Measurements from ENCODE around the gene SMDT1.
"Not testable (repeated sequence)": the region's sequence is repeated elsewhere in the genome, so short reads cannot be mapped to it uniquely, and the experiment has no call there.

The SMDT1 gene

DNA sequence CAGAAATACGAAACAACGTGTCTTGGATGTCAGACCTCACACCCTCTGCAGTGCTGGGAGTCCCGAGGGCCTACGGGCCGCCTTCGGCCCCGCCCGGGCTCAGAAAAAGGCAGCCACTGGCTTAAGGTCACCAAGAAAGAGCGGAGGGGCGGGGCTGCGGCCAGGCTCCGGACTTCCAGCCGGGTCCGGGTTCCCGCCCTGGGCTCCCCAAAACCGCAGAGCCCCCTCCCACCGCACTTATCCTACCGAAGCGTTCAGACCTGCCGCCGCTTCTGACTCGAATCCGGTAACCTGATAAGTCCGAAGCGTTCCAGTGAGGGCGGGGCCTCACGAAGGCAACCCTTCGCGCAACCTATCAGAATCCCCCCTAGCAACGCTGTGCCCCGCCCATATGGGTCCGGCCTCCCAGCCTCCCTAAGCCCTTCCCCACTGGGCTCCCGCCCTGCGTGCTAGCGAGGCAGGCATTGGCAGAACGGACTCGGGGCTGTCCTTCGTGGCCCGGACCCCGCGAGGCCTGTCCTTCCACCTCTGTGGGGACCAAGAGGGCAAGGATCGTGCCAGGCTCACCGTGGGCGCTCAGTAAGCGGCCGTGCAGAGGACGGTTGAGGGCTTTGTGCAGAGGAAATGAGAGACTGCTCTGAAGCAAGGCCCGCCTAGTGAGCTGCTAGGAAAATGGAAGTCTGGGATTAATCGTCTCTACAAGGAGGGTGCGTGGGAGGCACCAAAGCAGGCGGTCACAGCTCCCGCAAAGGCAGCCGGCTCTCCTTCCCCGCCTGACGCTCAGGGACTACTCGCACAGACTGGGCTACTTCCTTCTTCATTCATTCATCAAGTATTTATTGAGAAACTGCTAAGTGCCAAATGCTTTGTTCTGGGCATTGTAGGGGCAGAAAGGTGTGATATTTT is 8.7 kb upstream of the SMDT1 start, which contains the start of gene NAGA:
Gene NAGA (minus strand): TSS at position 296 of the 906 bp plus-strand sequence. CDS start 515 bp downstream, outside the sequence.
- DNase-seq = peak; percentile 89

DNA sequence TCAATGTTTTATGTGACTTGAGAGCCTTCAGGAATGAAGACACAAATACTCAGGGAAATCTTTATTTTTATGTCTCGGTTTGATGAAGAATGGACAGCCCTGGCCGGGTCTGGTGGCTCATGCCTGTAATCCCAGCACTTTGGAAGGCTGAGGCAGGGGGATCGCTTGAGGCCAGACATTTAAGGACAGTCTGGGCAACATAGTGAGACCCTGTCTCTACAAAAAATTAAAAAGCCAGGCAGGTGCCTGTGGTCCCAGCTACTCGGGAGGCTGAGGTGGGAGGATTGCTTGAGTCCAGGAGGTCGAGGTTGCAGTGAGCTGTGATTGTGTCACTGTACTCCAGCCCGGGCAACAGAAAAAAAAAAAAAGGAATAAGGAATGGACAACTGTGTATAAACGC is 8.0 kb upstream of the SMDT1 start:
- DNase-seq = not testable (repeated sequence)

DNA sequence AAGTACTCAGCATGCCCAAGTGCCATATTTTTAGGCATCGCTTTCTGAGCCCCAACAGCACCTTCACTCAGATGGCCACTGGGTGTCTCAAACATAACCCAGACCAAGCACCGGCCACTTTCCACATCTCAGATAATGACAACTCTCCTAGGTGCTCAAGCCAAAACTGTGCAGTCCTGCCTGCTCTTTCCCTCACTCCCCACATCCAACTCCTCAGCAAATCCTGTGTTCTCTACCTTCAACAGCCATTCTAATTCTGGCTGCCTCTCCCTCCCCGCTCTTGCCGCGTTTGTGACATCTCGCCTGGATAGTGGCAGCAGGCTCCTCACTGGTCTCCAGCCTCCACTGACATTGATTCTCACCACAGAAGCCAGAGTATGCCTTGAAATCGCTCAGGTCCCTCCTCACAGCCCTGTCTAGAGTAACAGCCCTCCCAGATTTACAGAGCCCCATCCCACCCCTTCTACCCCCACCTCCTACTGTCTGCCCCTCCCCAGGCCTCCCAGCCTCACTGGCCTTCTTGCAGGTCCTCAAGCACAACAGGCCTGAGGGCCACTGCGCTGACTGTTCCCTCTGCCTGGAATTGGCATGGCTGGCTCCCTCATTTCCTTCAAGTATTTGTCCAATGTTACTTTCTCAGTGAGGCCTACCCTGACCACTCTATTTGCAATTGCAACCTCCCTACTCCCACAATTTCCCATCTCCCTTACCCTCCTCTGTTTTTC is 6.7 kb upstream of the SMDT1 start:
- no peak for DNase-seq

DNA sequence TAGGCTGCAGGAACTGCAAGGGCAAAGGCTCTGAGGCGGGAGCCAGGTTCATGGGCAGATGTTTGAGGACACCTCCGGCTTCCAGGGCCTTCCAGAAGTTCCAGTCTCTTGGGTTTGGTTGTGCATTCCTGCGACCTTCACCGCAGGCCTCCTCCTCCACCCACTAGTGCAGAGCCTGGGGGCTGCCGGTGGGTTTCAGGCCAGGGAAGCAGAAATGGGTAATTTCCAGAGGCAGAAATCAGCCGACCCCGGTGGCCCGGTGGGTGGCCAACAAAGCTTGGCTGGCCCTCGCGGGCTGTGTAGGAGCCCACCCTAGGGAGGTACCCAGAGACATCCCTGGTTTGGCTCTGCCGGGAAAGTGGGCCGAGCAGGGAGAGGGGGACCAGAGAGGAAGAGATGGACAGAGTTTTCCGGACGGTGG is 5.9 kb upstream of the SMDT1 start:
- no peak for DNase-seq

DNA sequence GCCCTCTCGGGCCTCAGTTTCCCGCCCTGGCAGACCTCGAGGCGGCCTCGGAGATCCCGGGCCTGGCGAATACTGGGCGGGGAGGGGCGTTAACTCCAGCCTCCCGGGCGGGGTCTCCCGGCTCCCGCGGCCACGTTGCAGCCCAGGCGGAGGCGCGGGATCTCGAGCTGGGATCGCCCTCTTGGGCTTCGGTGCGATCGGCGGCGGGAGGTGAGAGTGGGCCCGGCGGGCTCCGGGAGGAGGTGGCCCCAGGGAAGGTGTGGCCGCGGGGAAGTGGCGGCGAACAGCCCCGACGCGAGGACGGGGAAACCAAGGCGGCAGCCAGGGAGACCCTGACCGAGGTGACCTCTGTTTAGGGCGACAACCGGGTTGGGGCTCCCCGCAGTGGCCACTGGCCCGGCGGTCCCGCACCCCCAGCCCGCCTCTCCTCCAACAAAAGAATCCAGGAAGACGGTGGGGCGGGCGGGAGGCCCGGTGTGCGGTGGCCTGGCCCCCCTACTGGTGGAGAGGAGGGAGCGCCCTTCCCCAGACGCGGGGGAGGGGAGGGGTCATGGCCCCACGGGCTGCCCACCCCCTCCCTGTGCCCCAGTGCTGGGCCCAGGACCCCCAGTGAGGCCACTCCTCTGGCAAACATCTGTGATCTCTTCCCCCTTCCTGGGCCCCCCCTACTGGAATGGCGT is 5.2 kb upstream of the SMDT1 start, which contains the start of gene PHETA2:
Gene PHETA2 (plus strand): TSS at position 117 of the 680 bp plus-strand sequence. CDS start 3,046 bp downstream, outside the sequence.
- peak; percentile 49 for DNase-seq

DNA sequence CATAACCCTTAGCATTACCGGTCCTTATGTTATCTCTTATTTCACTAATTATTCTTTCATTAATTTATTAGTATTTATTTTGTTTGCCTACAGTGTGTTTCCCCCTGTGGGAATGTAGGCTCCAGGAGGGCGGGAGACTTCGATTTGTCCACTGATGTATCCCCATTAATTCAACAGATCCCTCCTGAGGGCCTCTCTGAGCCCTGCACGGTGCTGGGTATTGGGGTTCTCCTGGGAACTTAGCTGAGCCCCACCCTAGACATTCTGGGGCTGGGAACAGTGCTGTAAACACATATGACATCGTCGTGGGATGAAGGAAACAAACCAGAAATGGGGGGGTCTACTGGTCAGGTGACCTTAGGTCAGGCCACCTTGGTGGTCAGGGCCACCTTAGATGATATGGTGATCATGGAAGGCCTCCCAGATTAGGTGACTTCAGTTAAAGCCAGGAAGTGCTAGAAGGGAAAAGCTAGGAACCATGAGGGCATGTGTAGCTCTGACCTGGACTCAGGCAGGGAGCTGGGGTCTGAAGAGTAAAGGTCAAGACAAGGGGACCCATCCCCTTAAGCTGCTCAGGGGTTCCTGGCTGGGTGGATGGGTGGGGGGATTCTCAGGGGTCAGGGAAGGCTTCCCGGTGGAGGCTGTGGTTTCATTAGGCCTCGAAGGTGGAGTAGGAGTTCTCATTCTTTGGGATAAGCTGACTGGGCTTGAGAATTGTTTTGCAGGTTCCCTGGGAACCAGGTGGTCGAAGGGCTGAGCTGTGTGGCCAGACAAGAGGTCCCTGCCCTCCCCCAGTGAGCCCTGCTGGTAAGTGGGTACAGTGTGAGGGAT is 4.4 kb upstream of the SMDT1 start:
- no peak for DNase-seq

DNA sequence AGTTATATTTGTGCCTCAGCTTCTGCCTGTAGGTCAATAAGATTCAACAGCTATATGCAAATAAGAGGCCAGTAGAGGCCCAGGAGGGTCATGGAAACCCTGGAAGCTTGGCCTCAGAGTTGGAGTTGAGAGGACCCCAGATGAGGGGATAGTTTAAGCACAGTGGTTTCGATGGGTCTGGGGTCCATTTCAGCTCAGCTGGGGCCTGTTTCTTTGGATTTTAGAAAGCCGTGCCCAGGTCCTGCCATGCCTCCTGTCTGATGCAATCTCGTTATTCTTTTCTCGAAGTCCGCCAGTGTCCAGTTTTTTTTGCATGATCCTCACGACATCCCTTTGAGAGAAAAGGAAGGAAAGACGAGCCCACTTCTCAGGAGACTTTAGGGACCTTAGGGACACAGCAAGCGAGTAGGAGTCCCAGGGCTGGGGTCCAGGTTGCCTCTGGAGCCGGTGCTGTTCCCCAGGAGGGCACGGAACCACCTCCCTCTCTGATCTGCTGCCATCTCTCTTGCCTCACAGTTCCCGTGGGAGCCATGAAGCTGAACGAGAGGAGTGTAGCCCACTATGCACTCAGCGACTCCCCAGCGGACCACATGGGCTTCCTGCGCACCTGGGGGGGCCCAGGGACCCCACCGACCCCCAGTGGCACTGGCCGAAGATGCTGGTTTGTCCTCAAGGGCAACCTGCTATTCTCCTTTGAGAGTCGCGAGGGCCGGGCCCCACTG is 2.6 kb upstream of the SMDT1 start:
- DNase-seq = no peak

DNA sequence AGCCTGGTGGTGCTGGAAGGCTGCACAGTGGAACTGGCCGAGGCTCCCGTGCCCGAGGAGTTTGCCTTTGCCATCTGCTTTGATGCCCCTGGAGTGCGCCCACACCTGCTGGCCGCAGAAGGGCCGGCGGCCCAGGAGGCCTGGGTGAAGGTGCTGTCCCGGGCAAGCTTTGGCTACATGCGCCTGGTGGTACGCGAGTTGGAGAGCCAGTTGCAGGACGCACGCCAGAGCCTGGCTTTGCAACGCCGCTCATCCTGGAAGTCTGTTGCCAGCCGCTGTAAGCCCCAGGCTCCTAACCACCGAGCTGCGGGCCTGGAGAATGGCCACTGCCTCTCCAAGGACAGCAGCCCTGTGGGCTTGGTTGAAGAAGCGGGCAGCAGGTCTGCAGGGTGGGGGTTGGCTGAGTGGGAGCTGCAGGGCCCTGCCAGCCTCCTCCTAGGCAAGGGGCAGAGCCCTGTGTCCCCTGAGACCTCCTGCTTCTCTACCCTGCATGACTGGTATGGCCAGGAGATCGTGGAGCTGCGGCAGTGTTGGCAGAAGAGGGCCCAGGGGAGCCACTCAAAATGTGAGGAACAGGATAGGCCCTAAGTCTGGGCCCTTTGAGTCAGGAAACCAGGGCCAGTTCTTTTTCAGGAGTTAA is 1.9 kb upstream of the SMDT1 start:
- no peak for DNase-seq

DNA sequence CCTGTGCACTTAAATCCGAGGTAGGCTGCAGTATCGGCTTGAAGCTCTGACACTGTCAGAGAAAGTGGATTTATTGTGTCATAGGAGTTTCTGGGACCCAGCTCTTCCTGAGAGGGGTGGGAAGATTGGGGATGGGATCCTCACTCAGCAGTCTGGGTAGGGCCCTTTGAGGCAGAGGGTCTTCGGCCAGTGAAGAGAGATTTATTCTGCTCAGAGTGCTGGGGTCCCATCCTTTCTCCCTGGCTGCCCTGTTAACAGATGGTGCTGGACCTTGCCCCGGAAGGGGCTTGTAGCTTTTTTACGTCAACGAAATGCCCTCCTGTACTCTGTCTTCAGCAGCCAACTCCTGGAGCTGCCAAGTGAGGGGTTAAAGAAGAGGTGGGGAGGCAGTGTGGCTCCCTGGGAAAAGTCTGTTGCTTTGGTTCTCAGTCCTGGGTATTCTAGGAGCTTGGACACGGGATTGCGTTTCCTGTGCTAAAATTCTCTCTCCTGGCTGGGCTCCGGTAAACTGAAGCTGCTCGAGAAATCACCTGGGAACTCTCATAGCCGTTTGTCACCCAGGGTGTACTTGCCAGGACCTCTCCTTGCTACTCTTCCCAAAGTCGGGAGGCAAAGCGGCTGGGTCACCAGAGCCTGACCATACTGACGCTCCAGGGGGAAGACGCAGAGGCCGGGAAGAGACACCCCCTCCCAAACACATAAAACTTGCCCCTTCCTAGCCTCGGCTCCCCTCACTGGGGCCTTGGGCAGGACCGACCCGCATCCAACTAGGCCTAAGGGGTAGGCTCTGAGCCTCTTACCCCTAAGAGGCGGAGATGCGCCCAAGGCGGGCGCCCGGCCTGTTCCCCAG is 806 bp upstream of the SMDT1 start:
- no peak for DNase-seq

DNA sequence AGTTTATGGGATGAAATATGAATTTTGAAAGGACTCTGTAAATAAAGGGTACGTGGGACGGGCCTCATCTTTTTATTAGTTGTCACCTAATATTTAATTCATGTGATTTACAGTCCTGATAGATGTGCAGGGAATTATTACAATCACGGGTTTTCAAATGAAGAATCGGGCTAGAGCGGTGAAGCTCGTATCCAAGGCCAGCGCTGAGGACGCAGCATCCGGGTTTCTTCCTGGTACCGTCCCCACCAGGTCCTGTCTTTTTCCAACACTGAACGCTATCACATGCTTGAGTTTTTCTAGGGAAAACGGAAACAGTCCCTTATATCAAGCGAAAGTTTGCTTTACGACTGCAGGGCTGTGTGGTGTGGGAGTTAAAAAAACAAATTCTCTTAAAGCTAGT is 787 bp downstream of the SMDT1 start:
- DNase-seq = no peak

DNA sequence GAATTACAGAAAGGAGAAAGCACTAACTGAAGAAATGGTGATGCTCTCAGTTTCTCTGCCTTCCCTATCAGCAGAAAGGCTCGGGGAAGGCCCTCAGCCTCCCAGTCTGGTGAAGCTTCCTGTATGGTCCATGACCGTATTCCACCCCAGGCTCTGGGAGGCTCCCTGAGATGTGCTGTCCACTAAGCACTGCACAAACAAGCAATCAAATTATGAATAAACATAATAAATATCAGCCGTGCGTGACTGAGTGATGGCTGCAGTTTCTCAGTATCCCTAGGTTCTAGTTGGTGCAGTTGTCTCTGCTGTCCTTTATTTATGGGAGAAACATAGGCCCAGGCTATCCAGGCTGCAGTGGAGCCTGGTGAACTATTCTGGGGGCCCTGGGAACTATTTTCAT is 3.6 kb downstream of the SMDT1 start:
- no peak for DNase-seq

DNA sequence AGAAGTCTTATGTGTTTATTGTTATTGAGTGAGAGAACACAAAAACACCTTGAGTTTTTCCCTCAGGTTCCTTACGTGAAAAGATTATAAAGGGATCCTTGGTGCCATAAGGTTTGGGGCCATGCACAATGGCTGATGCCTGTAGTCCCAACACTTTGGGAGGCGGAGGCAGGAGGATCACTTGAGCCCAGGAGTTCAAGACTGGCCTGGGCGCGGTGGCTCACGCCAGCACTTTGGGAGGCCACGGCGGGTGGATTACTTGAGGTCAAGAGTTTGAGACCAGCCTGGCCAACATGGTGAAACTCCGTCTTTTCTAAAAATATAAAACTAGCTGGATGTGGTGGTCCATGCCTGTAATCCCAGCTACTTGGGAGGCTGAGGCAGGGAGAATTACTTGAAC is 5.4 kb downstream of the SMDT1 start:
- no peak for DNase-seq

DNA sequence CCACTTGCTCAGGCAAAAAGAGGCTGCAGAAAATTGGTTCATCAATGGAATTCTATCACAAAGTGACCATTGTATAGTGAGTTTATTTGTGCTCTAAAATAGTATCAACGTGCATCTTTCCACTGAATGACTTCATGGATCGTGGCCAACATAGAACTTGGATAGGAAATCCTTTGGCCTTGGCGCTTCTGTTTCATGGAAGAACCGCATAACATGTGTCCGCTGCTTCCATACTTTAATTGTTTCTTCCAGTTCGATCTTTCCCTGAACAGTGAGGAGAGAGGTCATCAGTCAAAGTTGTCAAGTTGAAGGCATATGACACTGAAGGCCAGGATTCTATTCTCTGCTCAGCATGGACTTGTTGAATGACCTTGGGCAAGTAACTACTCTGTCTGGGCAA is 6.6 kb downstream of the SMDT1 start:
- DNase-seq = no peak

DNA sequence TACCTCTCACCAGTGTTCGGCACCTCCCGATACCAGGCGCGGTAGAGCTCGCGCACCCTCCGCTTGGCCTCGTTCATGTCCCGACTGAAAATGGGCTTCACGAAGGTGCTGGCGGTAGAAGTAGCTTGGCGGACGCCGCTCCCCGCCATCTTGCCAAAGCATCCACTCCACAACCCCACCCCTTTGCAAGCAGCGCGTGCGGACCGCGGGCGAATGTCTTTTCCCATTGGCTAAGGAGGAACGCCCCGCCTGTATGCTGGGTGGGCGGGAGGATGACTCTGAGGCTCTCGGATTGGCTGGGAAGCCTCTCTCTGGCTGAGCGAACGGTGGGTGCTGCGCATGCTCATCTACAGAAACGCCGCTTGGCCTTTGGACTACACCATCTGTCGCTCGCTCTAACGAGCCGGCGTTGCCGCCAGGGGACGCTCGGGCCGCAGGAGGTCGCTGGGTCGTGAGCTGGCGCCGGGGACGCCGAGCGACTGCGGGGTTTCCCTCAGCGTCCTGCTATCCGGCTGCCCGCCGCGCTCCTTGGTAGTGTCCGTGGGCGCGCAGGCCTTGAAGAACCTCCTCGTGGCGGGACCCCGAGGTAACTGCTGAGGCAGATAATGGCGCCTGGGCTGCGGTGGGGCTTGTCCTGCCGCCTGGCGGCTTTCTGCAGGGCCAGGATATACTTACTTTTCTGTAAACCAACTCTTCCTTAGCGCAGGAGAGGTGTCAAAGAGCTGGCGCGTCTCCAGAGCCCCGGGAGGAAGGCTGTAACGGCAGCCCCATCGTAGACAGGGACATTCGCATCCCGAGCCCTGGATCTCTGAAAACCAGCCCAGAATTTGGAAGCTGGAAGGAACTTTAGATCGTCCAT is 11.3 kb downstream of the SMDT1 start, which contains the start of gene NDUFA6:
Gene NDUFA6 (minus strand): TSS at position 177 of the 859 bp plus-strand sequence. CDS start 28 bp downstream, at position 149.
- peak; percentile 99 for DNase-seq

DNA sequence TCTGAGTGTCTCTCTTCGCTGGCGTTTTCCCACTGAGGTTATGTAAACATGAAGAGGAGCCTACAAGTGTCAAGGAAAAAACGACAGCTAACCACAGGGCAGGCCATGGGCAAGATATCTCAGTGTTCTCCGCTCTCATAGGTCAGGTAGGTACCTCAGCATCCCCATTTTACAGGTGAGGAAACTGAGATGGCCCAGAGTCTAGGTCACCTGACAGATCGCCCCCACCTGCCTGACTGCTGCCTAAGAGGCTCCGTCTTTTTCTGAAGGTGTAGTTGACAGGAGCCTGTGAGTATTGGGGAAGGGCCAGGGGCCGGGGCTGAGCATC is 11.9 kb downstream of the SMDT1 start:
- DNase-seq = no peak

DNA sequence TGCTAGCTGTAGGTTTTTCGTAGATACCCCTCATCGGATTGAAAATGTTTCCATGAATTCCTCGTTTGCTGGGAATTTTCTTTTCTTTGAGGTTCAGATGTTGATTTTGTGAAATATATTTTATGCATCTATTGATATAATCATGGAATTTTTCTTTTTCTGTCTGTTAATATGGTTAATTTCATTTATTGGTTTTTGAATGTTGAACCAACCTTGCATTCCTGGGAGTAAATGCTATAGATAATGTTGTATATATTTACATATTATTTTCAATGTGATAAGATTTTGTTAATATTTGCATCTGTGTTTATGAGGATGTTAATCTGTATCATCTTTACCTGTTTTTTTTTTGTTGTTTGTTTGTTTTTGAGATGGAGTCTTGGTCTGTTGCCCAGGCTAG is 21.7 kb downstream of the SMDT1 start:
- no peak for DNase-seq

DNA sequence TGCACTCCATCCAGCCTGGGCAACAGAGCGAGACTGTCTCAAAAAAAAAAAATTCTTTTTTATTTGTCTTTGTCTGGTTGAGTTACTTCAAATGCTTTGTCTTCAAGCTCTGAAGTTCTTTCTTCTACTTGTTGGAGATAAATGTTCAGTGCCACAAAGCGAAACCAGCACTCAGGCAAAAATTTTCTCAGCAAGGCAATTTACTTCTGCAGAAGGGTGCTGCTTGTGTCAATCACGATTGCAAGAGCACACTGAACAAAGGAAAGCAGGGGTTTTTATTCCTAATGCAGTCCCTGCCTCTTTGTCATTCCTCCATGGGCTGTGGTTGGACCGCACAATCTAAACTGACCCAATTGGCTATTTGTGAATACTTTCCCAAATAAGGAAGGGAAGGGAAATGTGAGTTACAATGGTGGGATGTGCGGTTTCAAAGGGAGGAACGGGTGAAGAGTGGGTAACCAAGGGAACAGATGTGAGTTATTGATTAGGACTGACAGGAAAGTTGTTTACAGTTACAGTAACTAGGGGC is 24.9 kb downstream of the SMDT1 start:
- DNase-seq = not testable (repeated sequence)

DNA sequence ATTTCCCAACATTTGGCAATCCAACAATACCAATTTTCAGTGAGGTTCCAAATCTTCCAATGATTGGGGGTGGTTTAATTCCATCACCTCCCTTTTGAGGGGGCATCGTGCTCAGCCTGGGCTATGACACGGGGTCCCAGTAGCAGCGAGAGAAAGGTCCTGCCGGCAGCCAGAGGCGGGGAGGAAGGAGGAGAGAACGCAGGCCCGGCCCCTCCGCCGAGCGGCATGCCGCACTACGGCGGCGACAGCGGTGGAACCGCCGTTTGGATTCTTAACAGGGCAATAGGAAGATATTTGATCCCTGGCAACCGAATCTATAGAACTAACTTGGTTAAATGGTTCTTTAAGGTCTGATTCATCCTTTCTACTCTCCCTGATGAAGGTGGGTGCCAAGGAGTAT is 29.3 kb downstream of the SMDT1 start:
- DNase-seq = no peak

DNA sequence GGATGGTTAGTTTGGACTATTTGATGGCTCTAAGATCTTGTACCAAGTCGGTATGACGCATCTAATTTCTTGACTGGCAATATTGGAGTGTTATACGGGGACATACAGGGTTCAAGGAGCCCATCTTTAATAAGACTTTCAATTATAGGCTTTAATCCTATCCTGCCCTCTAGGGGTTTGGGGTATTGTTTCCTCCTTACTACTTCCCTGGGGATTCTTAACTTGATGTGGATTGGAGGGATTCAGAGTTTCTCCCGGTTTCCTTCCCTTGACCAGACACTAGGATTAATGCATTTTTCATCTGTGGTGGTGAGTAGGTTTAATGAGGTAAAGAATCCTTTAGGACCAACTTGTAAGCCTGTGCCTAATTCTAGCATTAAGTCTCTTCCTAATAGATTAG is 32.3 kb downstream of the SMDT1 start:
- DNase-seq = no peak

Measured in central memory CD4-positive, alpha-beta T cell (primary cell).